H1 (cell line): ENCODE data around the gene MCEMP1. TPM values are rescaled to one million over a fixed set of nuclear protein-coding genes. Genes with fewer than 3 reads are reported as not detected.

Source experiments
- CTCF ChIA-PET: fragments of 300-600 bp; sonication (Branson Sonifier 250); formaldehyde crosslinking; loops from one replicate; lab custom pipeline; 2021; ENCODE audit not compliant: partially characterized antibody; lab: Charles Lee
- POLR2A ChIA-PET: fragments of 300-600 bp; sonication (Branson Sonifier 250); formaldehyde crosslinking; loops from one replicate; lab custom pipeline; 2021; ENCODE audit warnings: inconsistent platforms; ENCODE audit not compliant: partially characterized antibody; lab: Charles Lee
- DNase-seq, 2 experiments: peaks; one replicate each; pipeline versions ENCODE4 v3.0.0 to v3.0.0-alpha.2; 2010 to 2022; ENCODE audit warnings: low spot score in 2 of 2, low read depth in 1 of 2, mixed read lengths in 1 of 2
- FAIRE-seq: peaks from 2 replicates; lab custom pipeline; 2011; peaks lifted over from hg19 to GRCh38; lab: Jason Lieb, UNC
- H2AFZ ChIP-seq: 2 replicates; pipeline ENCODE4 v1.8.1; 2012; ENCODE audit warnings: low read length, inconsistent platforms
- H2AK5ac ChIP-seq: 2 replicates; pipeline ENCODE4 v1.6.1; 2013; ENCODE audit warnings: low read depth, low read length
- H2BK120ac ChIP-seq: replicated peaks from 2 replicates; pipeline ENCODE3; 2013; ENCODE audit warnings: low read depth, low read length, inconsistent platforms
- H2BK12ac ChIP-seq: 2 replicates; pipeline ENCODE4 v1.6.1; 2013; ENCODE audit warnings: low read depth, low read length
- H2BK15ac ChIP-seq: 2 replicates; pipeline ENCODE4 v1.6.1; 2013; ENCODE audit warnings: low read length
- H2BK20ac ChIP-seq: 2 replicates; pipeline ENCODE4 v1.6.1; 2013; ENCODE audit warnings: low read length
- H2BK5ac ChIP-seq: 2 replicates; pipeline ENCODE4 v1.6.1; 2013; ENCODE audit warnings: low read depth, low read length
- H3K14ac ChIP-seq: 2 replicates; pipeline ENCODE4 v1.6.1; 2013; ENCODE audit warnings: inconsistent platforms; ENCODE audit not compliant: insufficient read length
- H3K18ac ChIP-seq: 2 replicates; pipeline ENCODE4 v1.6.1; 2013; ENCODE audit warnings: low read length; ENCODE audit errors: extremely low read depth
- H3K23ac ChIP-seq: 2 replicates; pipeline ENCODE4 v1.6.1; 2013; ENCODE audit warnings: inconsistent platforms; ENCODE audit not compliant: insufficient read length
- H3K23me2 ChIP-seq: 2 replicates; pipeline ENCODE4 v1.6.1; 2013; ENCODE audit warnings: low read depth, low read length
- H3K27ac ChIP-seq: 2 replicates; pipeline ENCODE4 v1.6.1; 2011; ENCODE audit warnings: low read depth, low read length, inconsistent platforms
- H3K27me3 ChIP-seq, 4 experiments: replicated peaks in 1 of 4; 1 replicate in 1 of 4; 2 replicates in 3 of 4; pipeline versions ENCODE4 v1.6.1 to v1.8.1; 2011 to 2013; ENCODE audit warnings: low read length in 3 of 4, mild to moderate bottlenecking in 3 of 4, inconsistent platforms in 2 of 4, mixed read lengths in 2 of 4, moderate library complexity in 1 of 4; ENCODE audit not compliant: control insufficient read depth in 3 of 4, insufficient read depth in 3 of 4; ENCODE audit errors: extremely low read depth in 1 of 4
- H3K36me3 ChIP-seq, 4 experiments: 2 replicates each; pipeline versions ENCODE4 v1.6.1 to v1.8.1; 2011 to 2013; ENCODE audit warnings: mild to moderate bottlenecking in 4 of 4, low read length in 3 of 4, moderate library complexity in 2 of 4, control low read depth in 1 of 4, inconsistent platforms in 1 of 4; ENCODE audit not compliant: insufficient read depth in 4 of 4, control insufficient read depth in 2 of 4
- H3K4ac ChIP-seq: replicated peaks from 2 replicates; pipeline ENCODE3; 2013; ENCODE audit warnings: low read length, low read depth, mixed read lengths, inconsistent platforms; ENCODE audit not compliant: insufficient read length
- H3K4me1 ChIP-seq, 4 experiments: replicated peaks in 1 of 4; 1 replicate in 1 of 4; 2 replicates in 3 of 4; pipeline versions ENCODE4 v1.6.1 to v1.8.1; 2011 to 2013; ENCODE audit warnings: low read length in 3 of 4, inconsistent platforms in 2 of 4, mixed read lengths in 1 of 4; ENCODE audit not compliant: insufficient read depth in 4 of 4, control insufficient read depth in 3 of 4
- H3K4me2 ChIP-seq, 2 experiments: 2 replicates each; pipeline versions ENCODE4 v1.6.1 to v1.8.1; 2011 to 2013; ENCODE audit warnings: low read depth in 2 of 2, low read length in 2 of 2, control low read depth in 1 of 2, inconsistent platforms in 1 of 2, mild to moderate bottlenecking in 1 of 2; ENCODE audit not compliant: insufficient read depth in 1 of 2
- H3K4me3 ChIP-seq, 4 experiments: fragments of 200-600, 300-600 bp in 1 of 4; sonication (generic), shearing (Covaris generic), sonication (Bioruptor Twin) in 1 of 4; 2 replicates each; pipeline versions ENCODE4 v1.5.1 to v1.8.1; 2011 to 2016; ENCODE audit warnings: low read length in 4 of 4, low read depth in 3 of 4, control low read depth in 2 of 4, inconsistent platforms in 2 of 4, mild to moderate bottlenecking in 2 of 4, mixed read lengths in 1 of 4, moderate library complexity in 1 of 4; ENCODE audit not compliant: insufficient read depth in 2 of 4; ENCODE audit errors: extremely low read depth in 1 of 4
- H3K56ac ChIP-seq: replicated peaks from 2 replicates; pipeline ENCODE3; 2013; ENCODE audit warnings: low read depth, mild to moderate bottlenecking, mixed read lengths, low read length, inconsistent platforms; ENCODE audit not compliant: insufficient read length
- H3K79me1 ChIP-seq: 2 replicates; pipeline ENCODE4 v1.6.1; 2013; ENCODE audit warnings: low read depth, low read length, control low read depth
- H3K79me2 ChIP-seq, 2 experiments: 2 replicates each; pipeline versions ENCODE4 v1.6.1 to v1.8.1; 2012 to 2013; ENCODE audit warnings: low read length in 2 of 2, mild to moderate bottlenecking in 2 of 2, inconsistent platforms in 1 of 2; ENCODE audit not compliant: insufficient read depth in 2 of 2, control insufficient read depth in 1 of 2
- H3K9ac ChIP-seq, 4 experiments: replicated peaks in 1 of 4; 1 replicate in 1 of 4; 2 replicates in 3 of 4; pipeline versions ENCODE4 v1.6.1 to v1.8.1; 2011 to 2013; ENCODE audit warnings: low read depth in 3 of 4, low read length in 3 of 4, control low read depth in 2 of 4, mild to moderate bottlenecking in 2 of 4, moderate library complexity in 2 of 4, inconsistent platforms in 1 of 4; ENCODE audit errors: extremely low read depth in 1 of 4
- H3K9me3 ChIP-seq, 2 experiments: 2 replicates each; pipeline versions ENCODE4 v1.6.1 to v1.8.1; 2012 to 2013; ENCODE audit warnings: mild to moderate bottlenecking in 2 of 2, moderate library complexity in 2 of 2, control low read depth in 1 of 2, inconsistent platforms in 1 of 2, low read depth in 1 of 2, low read length in 1 of 2, mixed read lengths in 1 of 2; ENCODE audit not compliant: insufficient read depth in 2 of 2
- H4K20me1 ChIP-seq, 2 experiments: replicated peaks in 1 of 2; 2 replicates each; pipeline versions ENCODE3 to v1.8.1; 2011 to 2013; ENCODE audit warnings: inconsistent platforms in 2 of 2, low read length in 2 of 2, mild to moderate bottlenecking in 1 of 2; ENCODE audit not compliant: insufficient read depth in 2 of 2, control insufficient read depth in 1 of 2
- H4K5ac ChIP-seq: 2 replicates; pipeline ENCODE4 v1.6.1; 2013; ENCODE audit warnings: low read length, low read depth, mixed read lengths, inconsistent platforms; ENCODE audit not compliant: insufficient read length
- H4K8ac ChIP-seq: 2 replicates; pipeline ENCODE4 v1.8.0; 2013; ENCODE audit warnings: mild to moderate bottlenecking, moderate library complexity, low read length, inconsistent platforms; ENCODE audit not compliant: insufficient read depth; ENCODE audit errors: extremely low read depth
- H4K91ac ChIP-seq: replicated peaks from 2 replicates; pipeline ENCODE3; 2013; ENCODE audit warnings: low read length, mixed read lengths, inconsistent platforms; ENCODE audit not compliant: insufficient read length
- JUND ChIP-seq: IDR thresholded peaks from 2 replicates; pipeline ENCODE4 v1.6.1; 2011; ENCODE audit warnings: mild to moderate bottlenecking, improper control_type of control experiment, low read length
- KDM1A ChIP-seq: fragments of 200-600, 300-600 bp; sonication (generic); IDR thresholded peaks from 2 replicates; pipeline ENCODE4 v1.7.1; 2016; ENCODE audit warnings: mild to moderate bottlenecking, low read length, borderline replicate concordance
- POLR2AphosphoS5 ChIP-seq: IDR thresholded peaks from 2 replicates; pipeline ENCODE4 v1.6.1; 2011; ENCODE audit warnings: low read depth, low read length
- WGBS, 2 experiments: shearing (Covaris generic) in 1 of 2; methylation state at CpG; one replicate each; pipeline versions ENCODE4 v1.1.6 to v1.1.7; 2013 to 2015; ENCODE audit warnings: low lambda C conversion rate in 2 of 2, mixed read lengths in 2 of 2, inconsistent platforms in 1 of 2, low coverage in 1 of 2, missing lambda C conversion rate in 1 of 2; ENCODE audit not compliant: insufficient replicate concordance in 2 of 2, insufficient coverage in 1 of 2, insufficient read length in 1 of 2; ENCODE audit errors: extremely low coverage in 1 of 2, missing lambda C conversion rate in 1 of 2; 5-methylcytosine and 5-hydroxymethylcytosine counted together
- polyA plus RNA-seq, 7 experiments: library from polyadenylated mRNA; depleted of rRNA in 3 of 7; stranded (reverse) in 5 of 7; unstranded in 2 of 7; fragments of >200 nt in 5 of 7; fragments of 200-250 nt in 2 of 7; gene quantifications; 1 replicate in 5 of 7; 2 replicates in 1 of 7; 4 replicates in 1 of 7; pipeline versions ENCODE4 v1.2.1 to v1.2.3, GENCODE V29; 2011 to 2013; ENCODE audit warnings: missing spikeins in 2 of 7, mixed read lengths in 2 of 7
- total RNA-seq: library from RNA; stranded (reverse); fragmentation: NEBNext Ultra II Directional; extraction: Animal tissue kit (Norgen Biotek cat#: 25700); gene quantifications from 2 replicates; pipeline ENCODE4 v1.2.1, GENCODE V29; 2021

Gene MCEMP1
- total and polyA plus RNA-seq, 2 of the 8 experiments (the other 6 are each of a cell fraction or from before 2014, with no cell fraction given): not detected

DNA sequence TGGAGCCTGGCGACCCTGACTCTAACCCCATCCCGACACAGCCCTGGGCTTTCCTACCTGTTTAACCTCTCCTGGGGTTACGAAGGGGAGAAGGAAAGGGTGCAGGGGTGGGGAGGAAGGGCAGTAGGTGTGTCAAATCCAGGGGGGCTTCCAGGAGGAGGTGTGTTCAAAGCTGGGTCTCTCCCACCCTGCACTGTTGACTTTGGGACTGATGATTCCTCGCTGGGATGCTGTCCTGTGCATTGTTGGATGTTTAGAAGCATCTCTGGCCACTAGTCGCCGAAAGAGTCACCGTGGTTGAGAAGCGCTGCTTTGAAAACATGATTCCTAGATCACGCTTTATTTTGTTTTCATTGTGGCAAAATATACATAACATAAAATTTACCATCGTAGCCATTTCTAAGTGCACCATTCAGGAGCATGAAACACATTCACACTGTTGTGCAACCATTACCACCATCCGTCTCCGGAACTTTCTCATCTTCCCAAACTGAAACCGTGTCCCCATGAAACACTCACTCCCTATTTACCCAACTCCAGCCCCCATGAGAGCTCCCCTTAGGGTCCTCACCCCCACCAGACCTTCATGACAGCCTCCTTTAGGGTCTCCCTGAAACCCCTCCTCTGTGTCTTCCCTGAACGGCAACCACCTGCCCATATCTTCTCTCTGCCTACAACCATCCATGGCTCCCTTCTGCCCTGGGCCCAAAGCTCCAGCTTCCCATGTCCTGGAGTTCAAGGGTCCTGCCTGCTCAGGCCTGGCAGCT lies 29.5 kb downstream of the MCEMP1 start:
- Histone ChIP-seq H2AK5ac (no peak overlapping the region), H2BK120ac (no peak overlapping the region), H3K36me3 (no peaks in the 10 kb centered on the region), H3K56ac (no peak overlapping the region), H3K14ac (no peak overlapping the region), H4K20me1 (no peaks in the 10 kb centered on the region), H3K4me1 (no peaks in the 10 kb centered on the region; a peak in 1 of 7 replicates), H3K9me3 (no peaks in the 10 kb centered on the region), H4K5ac (no peak overlapping the region), H2BK15ac (no peak overlapping the region), H3K79me1 (no peaks in the 10 kb centered on the region), H3K27me3 (no peaks in the 10 kb centered on the region; a peak in 1 of 7 replicates), H2AFZ (no peak overlapping the region), H3K18ac (no peak overlapping the region; the same call in 1 of the 2 replicates), H3K23me2 (0 out of 2 replicates have a peak, but pooled peaks cover 1% of the 10 kb centered on the region), H4K8ac (peak overlapping the region; percentile 3; the same call in 1 of the 2 replicates), H3K4me3 (no peak overlapping the region), H3K4ac (no peak overlapping the region), H3K23ac (no peak overlapping the region), H3K4me2 (no peak overlapping the region), H3K79me2 (no peaks in the 10 kb centered on the region), H3K27ac (no peak overlapping the region), H4K91ac (no peak overlapping the region), H2BK5ac (no peak overlapping the region), H2BK12ac (0 out of 2 replicates have a peak overlapping the region, but pooled peaks have one; percentile 50), H2BK20ac (no peak overlapping the region), H3K9ac (no peak overlapping the region; a peak in 1 of 7 replicates)
- ChIA-PET CTCF (interaction anchor here (0.5 kb wide), 1 partner anchor 1809 kb away, joined by 3 read pairs; no protein-coding TSS in a partner anchor), POLR2A (interaction anchor here (0.9 to 1.0 kb wide), 2 partner anchors 79 to 238 kb away, joined by 3 read pairs; partner anchors contain the start of gene TIMM44)
- TF ChIP-seq KDM1A: peak; percentile 96
- no peak for TF ChIP-seq POLR2AphosphoS5
- no peak for TF ChIP-seq JUND
- no peak for FAIRE-seq
- no peak for DNase-seq
- 92% methylated on average over 14 of the region's 14 CpGs; no CpG with 5 or more reads in 1 of the 2 experiments for WGBS, 2 experiments
